Esophagus muscularis mucosa (tissue), 4 donors: ENCODE results near the gene AFAP1.

Experiments used
- CTCF ChIP-seq, 3 experiments: fragments of 200-600 bp in 2 of 3; fragments of 450-650 bp in 1 of 3; sonication (generic) in 2 of 3; IDR thresholded peaks; one replicate each; pipeline ENCODE4 v1.5.1; 2017 to 2019; ENCODE audit warnings: antibody characterized with exemption in 3 of 3, mild to moderate bottlenecking in 2 of 3, moderate library complexity in 1 of 3
- EP300 ChIP-seq: sonication (generic); formaldehyde crosslinking; IDR thresholded peaks from one replicate; pipeline ENCODE4 v1.6.1; 2017; ENCODE audit warnings: antibody characterized with exemption
- POLR2A ChIP-seq: fragments of 450-650 bp; IDR thresholded peaks from one replicate; pipeline ENCODE4 v1.6.1; 2017; ENCODE audit warnings: antibody characterized with exemption, moderate library complexity, mild to moderate bottlenecking, low read depth
- POLR2AphosphoS5 ChIP-seq, 2 donors: sonication (generic); formaldehyde crosslinking; IDR thresholded peaks; one replicate each; pipeline ENCODE4 v1.6.1; 2017; ENCODE audit warnings: antibody characterized with exemption in 2 of 2

GRCh38 chr4:7858498-7858897, 81.2 kb downstream of the AFAP1 start:
- TF ChIP-seq CTCF (IDR thresholded peaks at IDR 0.05): no peak
- no peak for TF ChIP-seq POLR2AphosphoS5 (IDR thresholded peaks at IDR 0.05)
- TF ChIP-seq POLR2A: no peak
- no peak for TF ChIP-seq EP300
